Measurements from ENCODE around the gene SGSM2.

DNA sequence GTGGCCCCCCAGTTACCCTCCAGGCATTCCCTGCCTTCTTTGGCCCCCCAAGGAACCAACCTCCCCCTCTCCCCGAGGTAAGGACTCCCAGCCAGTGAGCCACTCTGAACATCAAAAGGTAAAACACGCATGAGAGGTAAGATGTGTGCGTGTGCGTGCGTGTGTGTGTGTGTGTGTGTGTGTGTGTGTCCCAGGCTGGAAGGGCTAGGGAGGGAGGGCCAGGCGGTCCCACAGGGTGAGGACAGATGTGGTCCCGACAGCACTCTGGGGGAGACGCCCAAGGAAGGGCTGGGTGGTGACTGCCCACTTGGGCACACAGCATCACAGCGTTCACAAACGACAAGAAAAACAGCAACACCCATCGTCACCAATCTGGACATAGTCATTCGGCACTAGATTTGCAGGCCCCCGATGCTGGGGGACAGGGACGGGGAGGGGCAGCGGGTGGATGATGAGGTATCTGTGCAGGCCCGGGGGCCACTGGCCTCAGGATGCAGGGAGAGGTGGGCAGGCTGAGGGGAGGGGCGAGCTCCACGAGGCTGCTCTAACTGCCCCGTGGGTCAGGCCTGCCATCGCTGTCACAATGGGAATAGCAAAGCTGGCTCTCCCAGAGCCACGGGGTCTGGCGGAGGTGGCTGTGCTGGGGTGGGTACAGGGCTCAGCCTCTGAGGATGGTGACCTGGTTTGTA is 47.3 kb downstream of the SGSM2 start:
- TF ChIP-seq CHD2 (IDR thresholded peaks at IDR 0.05; ENCODE audit: low read length) (no peak), POU5F1 (IDR thresholded peaks at IDR 0.05; ENCODE audit: low read depth, low read length) (no peak), TEAD4 (IDR thresholded peaks at IDR 0.05; ENCODE audit: low read depth, low read length) (no peak), POLR2AphosphoS5 (IDR thresholded peaks at IDR 0.05; ENCODE audit: low read depth, low read length) (no peak), KDM1A (IDR thresholded peaks at IDR 0.05; ENCODE audit: borderline replicate concordance, low read length) (no peak), POLR2A (IDR thresholded peaks at IDR 0.05; ENCODE audit: control extremely low read depth in 1 of 2, low read depth in 2 of 2, low read length in 2 of 2) (no peak), EZH2 (IDR thresholded peaks at IDR 0.05; ENCODE audit: low read depth, low read length, severe bottlenecking) (no peak)
- TF ChIP-seq, protein P1, sequence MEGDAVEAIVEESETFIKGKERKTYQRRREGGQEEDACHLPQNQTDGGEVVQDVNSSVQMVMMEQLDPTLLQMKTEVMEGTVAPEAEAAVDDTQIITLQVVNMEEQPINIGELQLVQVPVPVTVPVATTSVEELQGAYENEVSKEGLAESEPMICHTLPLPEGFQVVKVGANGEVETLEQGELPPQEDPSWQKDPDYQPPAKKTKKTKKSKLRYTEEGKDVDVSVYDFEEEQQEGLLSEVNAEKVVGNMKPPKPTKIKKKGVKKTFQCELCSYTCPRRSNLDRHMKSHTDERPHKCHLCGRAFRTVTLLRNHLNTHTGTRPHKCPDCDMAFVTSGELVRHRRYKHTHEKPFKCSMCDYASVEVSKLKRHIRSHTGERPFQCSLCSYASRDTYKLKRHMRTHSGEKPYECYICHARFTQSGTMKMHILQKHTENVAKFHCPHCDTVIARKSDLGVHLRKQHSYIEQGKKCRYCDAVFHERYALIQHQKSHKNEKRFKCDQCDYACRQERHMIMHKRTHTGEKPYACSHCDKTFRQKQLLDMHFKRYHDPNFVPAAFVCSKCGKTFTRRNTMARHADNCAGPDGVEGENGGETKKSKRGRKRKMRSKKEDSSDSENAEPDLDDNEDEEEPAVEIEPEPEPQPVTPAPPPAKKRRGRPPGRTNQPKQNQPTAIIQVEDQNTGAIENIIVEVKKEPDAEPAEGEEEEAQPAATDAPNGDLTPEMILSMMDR (IDR thresholded peaks at IDR 0.05; ENCODE audit: control extremely low read depth in 1 of 3, insufficient read depth in 1 of 3, low read depth in 1 of 3, low read length in 3 of 3) = no peak

Data from H1 (cell line).